HepG2 (cell line): ENCODE results near the gene ABCG4. TPM values are rescaled to one million over a fixed set of nuclear protein-coding genes. Genes with fewer than 3 reads are reported as not detected.

Source experiments
- ATAC-seq: fragments of 200-7000 bp; cut with Tn5 transposase; 3 replicates; pipeline ENCODE4 v1.9.1; 2020; ENCODE audit warnings: mild to moderate bottlenecking, moderate library complexity
- BruUV-seq: library from RNA; stranded (reverse); fragments of 400-500 nt; replicated peaks from 2 replicates; lab custom pipeline; 2021; lab: Mats Ljungman, UMichigan
- CTCF ChIA-PET: fragments of 300-600 bp; formaldehyde crosslinking; extraction: SDS; loops from one replicate; lab custom pipeline; 2021; ENCODE audit warnings: low total read pairs, inconsistent platforms, low intra/inter-chr PET ratio; lab: Yijun Ruan, JAX
- POLR2A ChIA-PET: fragments of 350-600 bp; sonication (Branson Sonifier 250); formaldehyde crosslinking; loops from one replicate; lab custom pipeline; 2020; ENCODE audit warnings: antibody characterized with exemption, inconsistent platforms; lab: Yijun Ruan, JAX
- DNase-seq: peaks from one replicate; pipeline ENCODE4 v3.0.0-alpha.2; 2015; ENCODE audit warnings: low spot score
- FAIRE-seq: peaks from 3 replicates; lab custom pipeline; 2011; peaks lifted over from hg19 to GRCh38; lab: Jason Lieb, UNC
- H2AFZ ChIP-seq: one replicate; pipeline ENCODE4 v1.6.1; 2011; ENCODE audit warnings: low read length, inconsistent platforms
- H3K27ac ChIP-seq: fragments of 300-600 bp; 3 replicates; pipeline ENCODE4 v1.8.0; 2011; ENCODE audit warnings: mixed run types, mild to moderate bottlenecking, mixed read lengths, low read length, inconsistent platforms; ENCODE audit not compliant: insufficient read depth; ENCODE audit errors: extremely low read length
- H3K27me3 ChIP-seq, 2 experiments: fragments of 200-600 bp in 1 of 2; 2 replicates in 1 of 2; 3 replicates in 1 of 2; pipeline versions ENCODE4 v1.6.0 to v1.8.0; 2011; ENCODE audit warnings: low read length in 2 of 2, mild to moderate bottlenecking in 2 of 2, moderate library complexity in 2 of 2, inconsistent platforms in 1 of 2; ENCODE audit not compliant: insufficient read depth in 2 of 2, control insufficient read depth in 1 of 2
- H3K36me3 ChIP-seq, 2 experiments: fragments of 200-600 bp in 1 of 2; replicated peaks in 1 of 2; 2 replicates in 1 of 2; 3 replicates in 1 of 2; pipeline versions ENCODE4 v1.5.1 to v1.8.0; 2011; ENCODE audit warnings: low read length in 2 of 2, inconsistent platforms in 1 of 2; ENCODE audit not compliant: insufficient read depth in 2 of 2, control insufficient read depth in 1 of 2
- H3K4me1 ChIP-seq: 2 replicates; pipeline ENCODE4 v1.5.1; 2012; ENCODE audit warnings: low read length, inconsistent platforms; ENCODE audit not compliant: insufficient read depth
- H3K4me2 ChIP-seq: 2 replicates; pipeline ENCODE4 v1.6.0; 2011; ENCODE audit warnings: low read depth, low read length, inconsistent platforms
- H3K4me3 ChIP-seq, 3 experiments: fragments of 200-600 bp in 1 of 3; sonication (generic), shearing (Covaris generic) in 1 of 3; replicated peaks in 1 of 3; 2 replicates each; pipeline ENCODE4 v1.5.1; 2011 to 2016; ENCODE audit warnings: low read length in 3 of 3, inconsistent platforms in 2 of 3, low read depth in 2 of 3, mild to moderate bottlenecking in 2 of 3, control low read depth in 1 of 3, mixed read lengths in 1 of 3; ENCODE audit not compliant: insufficient read depth in 1 of 3
- H3K79me2 ChIP-seq: one replicate; pipeline ENCODE4 v1.6.1; 2011; ENCODE audit warnings: low read length, inconsistent platforms; ENCODE audit not compliant: insufficient read depth
- H3K9ac ChIP-seq: 2 replicates; pipeline ENCODE4 v1.6.0; 2011; ENCODE audit warnings: mild to moderate bottlenecking, low read depth, low read length, inconsistent platforms; ENCODE audit not compliant: insufficient read depth
- H3K9me3 ChIP-seq: 2 replicates; pipeline ENCODE4 v1.5.1; 2012; ENCODE audit warnings: mild to moderate bottlenecking, low read length
- H4K20me1 ChIP-seq: 2 replicates; pipeline ENCODE4 v1.6.0; 2011; ENCODE audit warnings: inconsistent platforms, mild to moderate bottlenecking, low read length, moderate library complexity; ENCODE audit not compliant: insufficient read depth
- CCAR2 ChIP-seq: fragments of 200-400 bp; formaldehyde crosslinking; optimal IDR thresholded peaks from 2 replicates; pipeline ENCODE3; 2018; ENCODE audit warnings: low read depth, mild to moderate bottlenecking, low read length, moderate library complexity
- DNMT1 ChIP-seq: sonication (generic); formaldehyde crosslinking; IDR thresholded peaks from 2 replicates; pipeline ENCODE4 v1.5.1; 2020; ENCODE audit warnings: mild to moderate bottlenecking, missing genetic modification reagents
- FOXP4 ChIP-seq: sonication (generic); formaldehyde crosslinking; IDR thresholded peaks from 2 replicates; pipeline ENCODE4 v1.4.0; 2020; ENCODE audit warnings: missing genetic modification reagents
- HDAC1 ChIP-seq: sonication (generic); formaldehyde crosslinking; IDR thresholded peaks from 2 replicates; pipeline ENCODE4 v1.5.1; 2020; ENCODE audit warnings: mild to moderate bottlenecking, missing genetic modification reagents
- HDAC2 ChIP-seq: sonication (generic); formaldehyde crosslinking; IDR thresholded peaks from 2 replicates; pipeline ENCODE4 v1.4.0; 2020; ENCODE audit warnings: missing genetic modification reagents
- HNRNPUL1 ChIP-seq: fragments of 200-400 bp; formaldehyde crosslinking; IDR thresholded peaks from 2 replicates; pipeline ENCODE4 v1.6.1; 2017; ENCODE audit warnings: low read depth, mild to moderate bottlenecking, low read length, moderate library complexity
- KDM5A ChIP-seq: fragments of 200-600 bp; sonication (generic); IDR thresholded peaks from 2 replicates; pipeline ENCODE4 v1.7.0; 2018; ENCODE audit warnings: antibody characterized with exemption, mild to moderate bottlenecking, low read length, borderline replicate concordance
- RAD21 ChIP-seq: fragments of 450-650 bp; formaldehyde crosslinking; IDR thresholded peaks from 2 replicates; pipeline ENCODE4 v1.5.0; 2020; ENCODE audit warnings: mild to moderate bottlenecking
- REL ChIP-seq: sonication (generic); formaldehyde crosslinking; conservative IDR thresholded peaks from 2 replicates; pipeline ENCODE4 v1.8.0; 2022; ENCODE audit warnings: mild to moderate bottlenecking, missing genetic modification reagents, moderate library complexity
- RFXAP ChIP-seq: sonication (generic); formaldehyde crosslinking; IDR thresholded peaks from 2 replicates; pipeline ENCODE4 v1.4.0; 2020; ENCODE audit warnings: missing genetic modification reagents, borderline replicate concordance
- SOX13 ChIP-seq, 3 experiments: fragments of 450-650 bp in 1 of 3; sonication (generic) in 1 of 3; formaldehyde crosslinking in 1 of 3; IDR thresholded peaks in 2 of 3; conservative IDR thresholded peaks in 1 of 3; 2 replicates each; pipeline versions ENCODE4 v1.5.0 to v1.6.1; 2016 to 2020; ENCODE audit warnings: antibody characterized with exemption in 1 of 3, mild to moderate bottlenecking in 1 of 3, missing compliant biosample characterization in 1 of 3, missing genetic modification reagents in 1 of 3, moderate library complexity in 1 of 3
- ZFY ChIP-seq: sonication (generic); formaldehyde crosslinking; IDR thresholded peaks from 2 replicates; pipeline ENCODE4 v1.4.0; 2020; ENCODE audit warnings: missing genetic modification reagents
- ZMYM4 ChIP-seq: sonication (generic); formaldehyde crosslinking; IDR thresholded peaks from 2 replicates; pipeline ENCODE4 v1.8.1; 2023; ENCODE audit warnings: mild to moderate bottlenecking, missing genetic modification reagents
- ZNF607 ChIP-seq: sonication (generic); formaldehyde crosslinking; IDR thresholded peaks from 2 replicates; pipeline ENCODE4 v1.5.1; 2020; ENCODE audit warnings: missing genetic modification reagents, mild to moderate bottlenecking, borderline replicate concordance
- ZSCAN21 ChIP-seq: sonication (generic); formaldehyde crosslinking; IDR thresholded peaks from 2 replicates; pipeline ENCODE4 v1.8.0; 2022; ENCODE audit warnings: mild to moderate bottlenecking, missing genetic modification reagents, moderate library complexity, borderline replicate concordance
- WGBS: methylation state at CpG from one replicate; pipeline ENCODE4 v1.1.6; 2017; ENCODE audit warnings: low lambda C conversion rate; 5-methylcytosine and 5-hydroxymethylcytosine counted together
- in situ Hi-C: cut with HindIII; loops from 2 replicates; pipeline ENCODE4 v1.10.0; 2017; ENCODE audit warnings: low pct_unique_long_range_greater_than_20kb; ENCODE audit not compliant: extremely low pct_ligation_motif_present
- intact Hi-C: fragments of 100-400 bp; cut with micrococcal nuclease; formaldehyde crosslinking; loops from one replicate; pipeline ENCODE4 v1.10.0; 2022; ENCODE audit not compliant: unreplicated experiment
- polyA plus RNA-seq, 8 experiments: library from polyadenylated mRNA; depleted of rRNA in 3 of 8; stranded (reverse) in 7 of 8; unstranded in 1 of 8; fragments of >200 nt; fragmentation: Illumina TruSeq in 4 of 8; extraction: Trizol in 4 of 8; gene quantifications; 2 replicates each; pipeline versions ENCODE4 v1.2.1 to v1.2.3, GENCODE V29; 2011 to 2016; ENCODE audit warnings: low read depth in 4 of 8, missing spikeins in 1 of 8, mixed read lengths in 1 of 8; ENCODE audit not compliant: insufficient read depth in 1 of 8
- total RNA-seq, 5 experiments: library from RNA; depleted of rRNA; stranded (reverse); fragments of >200 nt; fragmentation: Illumina TruSeq; extraction: Trizol; gene quantifications; 2 replicates each; pipeline ENCODE4 v1.2.3, GENCODE V29; 2016; ENCODE audit warnings: low read depth in 1 of 5
- TF ChIP-seq, protein P1 (sequence below): sonication (generic); formaldehyde crosslinking; IDR thresholded peaks from 2 replicates; pipeline ENCODE4 v1.5.0; 2020; ENCODE audit warnings: missing genetic modification reagents, mild to moderate bottlenecking, borderline replicate concordance

Gene ABCG4
- total and polyA plus RNA-seq, 2 of the 13 experiments (the other 11 are each of a cell fraction or from before 2014, with no cell fraction given): not detected

- Histone ChIP-seq H3K79me2 (no peaks in the 10 kb centered on the region), H3K9ac (peak overlapping the region; percentile 77), H3K27ac (peak overlapping the region; percentile 65), H4K20me1 (no peaks in the 10 kb centered on the region), H2AFZ (no peak overlapping the region), H3K4me1 (peaks cover 40% of the 10 kb centered on the region), H3K4me3 (peak overlapping the region; percentile 68 to 86 (median 85)), H3K9me3 (no peaks in the 10 kb centered on the region), H3K27me3 (no peaks in the 10 kb centered on the region; a peak in 1 of 5 replicates), H3K4me2 (peak overlapping the region; percentile 82), H3K36me3 (peaks cover 1 to 18% of the 10 kb centered on the region in 2 experiments)
- DNase-seq: no peak
- 0% methylated on average over 3 of the region's 65 CpGs for WGBS
- in situ Hi-C loops: no loop called here
- no TSS peak for BruUV-seq
- no peak for FAIRE-seq
- ChIA-PET POLR2A (interaction anchor here (0.7 to 4.2 kb wide), 12 partner anchors 11 to 315 kb away, joined by 3 to 75 read pairs (median 8); partner anchors contain the start of genes HINFP, HMBS, NLRX1 and VPS11), CTCF (no interaction called here)
- ATAC-seq: peak; percentile 16
- intact Hi-C loops: loop anchor here (5.0 kb wide), 1 partner anchor 90 kb away; no protein-coding TSS in a partner anchor
- TF ChIP-seq RFXAP (no peak), ZSCAN21 (CRISPR knock-in tag) (peak; percentile 6; the same call in 1 of the 2 replicates), RAD21 (CRISPR knock-in tag) (peak; percentile 4; the same call in 1 of the 2 replicates), SOX13 (IDR thresholded peaks at IDR 0.05) (no peak), SOX13 (CRISPR knock-in tag; conservative IDR thresholded peaks at IDR 0.05 in 1 of 2, IDR thresholded peaks at IDR 0.05 in 1 of 2) (no peak), ZMYM4 (CRISPR knock-in tag) (no peak), ZFY (CRISPR knock-in tag) (peak; percentile 22), DNMT1 (CRISPR knock-in tag) (0 out of 2 replicates have a peak, but pooled peaks have one; percentile 9), ZNF607 (CRISPR knock-in tag) (no peak), CCAR2 (no peak), HDAC2 (CRISPR knock-in tag) (no peak), FOXP4 (CRISPR knock-in tag) (no peak), REL (CRISPR knock-in tag) (0 out of 2 replicates have a peak, but pooled peaks have one; percentile 61), HDAC1 (CRISPR knock-in tag) (0 out of 2 replicates have a peak, but pooled peaks have one; percentile 11), KDM5A (peak; percentile 29; the same call in 1 of the 2 replicates), HNRNPUL1 (no peak)
- TF ChIP-seq, protein P1, sequence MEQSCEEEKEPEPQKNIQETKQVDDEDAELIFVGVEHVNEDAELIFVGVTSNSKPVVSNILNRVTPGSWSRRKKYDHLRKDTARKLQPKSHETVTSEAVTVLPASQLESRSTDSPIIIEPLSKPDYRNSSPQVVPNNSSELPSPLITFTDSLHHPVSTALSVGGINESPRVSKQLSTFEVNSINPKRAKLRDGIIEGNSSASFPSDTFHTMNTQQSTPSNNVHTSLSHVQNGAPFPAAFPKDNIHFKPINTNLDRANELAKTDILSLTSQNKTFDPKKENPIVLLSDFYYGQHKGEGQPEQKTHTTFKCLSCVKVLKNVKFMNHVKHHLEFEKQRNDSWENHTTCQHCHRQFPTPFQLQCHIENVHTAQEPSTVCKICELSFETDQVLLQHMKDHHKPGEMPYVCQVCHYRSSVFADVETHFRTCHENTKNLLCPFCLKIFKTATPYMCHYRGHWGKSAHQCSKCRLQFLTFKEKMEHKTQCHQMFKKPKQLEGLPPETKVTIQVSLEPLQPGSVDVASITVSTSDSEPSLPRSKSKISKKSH (CRISPR knock-in tag): no peak
Observed at GRCh38 chr11:119107538-119108145, 41.2 kb upstream of the ABCG4 start.
